ENCODE results near the gene PRB3. TPM values are rescaled to one million over a fixed set of nuclear protein-coding genes. Genes with fewer than 3 reads are reported as not detected.

The PRB3 gene
- total and polyA plus RNA-seq, 9 of the 15 experiments (the other 6 are each of a cell fraction or from before 2014, with no cell fraction given) = 0.07 TPM; not detected in 8

GRCh38 chr12:11240348-11240930 lies 29.1 kb downstream of the PRB3 start:
- no peak overlapping the region for H3K4me3 ChIP-seq
- no peaks in the 10 kb centered on the region for H3K9me1 ChIP-seq (ENCODE audit: control insufficient read depth, insufficient read depth, low read length)
- 0 out of 5 replicates have a peak, but pooled peaks cover 0 to 3% of the 10 kb centered on the region in 2 experiments for H3K27me3 ChIP-seq (ENCODE audit: control insufficient read depth in 2 of 2, insufficient read depth in 2 of 2, low read length in 2 of 2)
- no peak overlapping the region for H2AFZ ChIP-seq (ENCODE audit: low read depth, low read length)
- intact Hi-C loops (cut with micrococcal nuclease) (no loop called here), in situ Hi-C loops (cut with MboI) (no loop called here)
- H3K4me2 ChIP-seq (ENCODE audit: insufficient read depth, low read length) = no peak overlapping the region
- H3K4me1 ChIP-seq (replicated peaks in 1 of 2; ENCODE audit: control insufficient read depth in 2 of 2, insufficient read depth in 2 of 2, low read length in 2 of 2) = no peaks in the 10 kb centered on the region
- no peaks in the 10 kb centered on the region for H4K20me1 ChIP-seq (replicated peaks; ENCODE audit: control insufficient read depth, insufficient read depth, low read length)
- DNase-seq (ENCODE audit: extremely low read depth in 1 of 4, low spot score in 3 of 4) = no peak
- BruUV-seq (replicated peaks) = no TSS peak
- no peak overlapping the region for H3K27ac ChIP-seq (ENCODE audit: extremely low read depth, low read depth, low read length)
- H3K36me3 ChIP-seq (ENCODE audit: control insufficient read depth, insufficient read depth, low read length) = no peaks in the 10 kb centered on the region
- no peak for ATAC-seq
- H3K79me2 ChIP-seq (ENCODE audit: control insufficient read depth, insufficient read depth, low read length) = no peaks in the 10 kb centered on the region
- WGBS (ENCODE audit: insufficient coverage, low coverage, missing lambda C conversion rate) = 0% methylated on average over 3 of the region's 3 CpGs
- ChIA-PET CTCF (ENCODE audit: low intra/inter-chr PET ratio) (no interaction called here), POLR2A (no interaction called here)
- no peak for FAIRE-seq
- TF ChIP-seq KDM2B (CRISPR knock-in tag; IDR thresholded peaks at IDR 0.05) = no peak
- no peak for TF ChIP-seq TCF15 (CRISPR knock-in tag; IDR thresholded peaks at IDR 0.05)
- TF ChIP-seq EHMT2 (IDR thresholded peaks at IDR 0.05) = no peak
- TF ChIP-seq ARID4B (CRISPR knock-in tag; IDR thresholded peaks at IDR 0.05) = no peak
- TF ChIP-seq STAG1 (CRISPR knock-in tag; IDR thresholded peaks at IDR 0.05; ENCODE audit: borderline replicate concordance) = no peak
- TF ChIP-seq PHF20 (IDR thresholded peaks at IDR 0.05; ENCODE audit: partially characterized antibody) = no peak
- TF ChIP-seq ZNF561 (CRISPR knock-in tag; conservative IDR thresholded peaks at IDR 0.05) = no peak
- no peak for TF ChIP-seq RUNX1 (IDR thresholded peaks at IDR 0.05; ENCODE audit: low read depth)
- no peak for TF ChIP-seq GTF2B (IDR thresholded peaks at IDR 0.05; ENCODE audit: extremely low read depth, insufficient read length)
- no peak for TF ChIP-seq SP1 (CRISPR knock-in tag; IDR thresholded peaks at IDR 0.05)
- no peak for TF ChIP-seq CTCF (IDR thresholded peaks at IDR 0.05 in 2 of 3, conservative IDR thresholded peaks at IDR 0.05 in 1 of 3; ENCODE audit: insufficient read depth in 2 of 3, low read depth in 1 of 3, low read length in 3 of 3)
- TF ChIP-seq CTBP1 (IDR thresholded peaks at IDR 0.05; ENCODE audit: borderline replicate concordance) = no peak
- H3K9ac ChIP-seq (ENCODE audit: insufficient read depth in 1 of 2, low read depth in 2 of 2, low read length in 2 of 2) = no peak overlapping the region
- H3K9me3 ChIP-seq (replicated peaks; ENCODE audit: control insufficient read depth, insufficient read depth, low read depth, low read length) = no peaks in the 10 kb centered on the region

All from K562 (cell line).